Stimulated activated CD8-positive, alpha-beta memory T cell treated with anti-CD3 and anti-CD28 coated beads, Interleukin-12 subunit alpha, Interleukin-12 subunit beta, amount 100 ng/mL, for 24 hours (primary cell): Measurements from ENCODE around the gene AHCYL1.

Source experiments
- DNase-seq: peaks from one replicate; pipeline ENCODE4 v3.0.0-alpha.2; 2020; ENCODE audit errors: extremely low read depth

AHCYL1 gene

DNA sequence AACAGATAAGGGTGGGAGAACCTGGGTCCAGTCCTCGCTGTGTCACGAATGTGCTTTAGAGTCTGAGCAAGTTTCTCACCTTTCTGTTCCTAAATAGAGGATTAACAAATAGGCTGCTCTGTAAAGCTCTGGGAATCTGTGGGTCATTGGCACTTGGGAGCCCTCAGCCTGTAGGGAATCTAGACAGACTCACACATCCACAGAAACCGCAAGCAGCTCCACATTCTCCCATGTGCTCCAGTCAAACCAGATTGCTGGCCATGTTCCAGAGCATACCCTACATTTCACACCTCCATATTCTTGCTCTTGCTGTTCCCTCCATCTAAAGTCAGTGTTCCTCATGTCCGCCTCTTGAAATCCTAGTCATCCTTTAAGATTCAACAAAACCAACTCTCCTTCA, 7.8 kb upstream of the AHCYL1 start:
- DNase-seq, result no peak

- no peak for DNase-seq
Measured at GRCh38 chr1:109977225-109977624, 7.3 kb upstream of the AHCYL1 start.

DNA sequence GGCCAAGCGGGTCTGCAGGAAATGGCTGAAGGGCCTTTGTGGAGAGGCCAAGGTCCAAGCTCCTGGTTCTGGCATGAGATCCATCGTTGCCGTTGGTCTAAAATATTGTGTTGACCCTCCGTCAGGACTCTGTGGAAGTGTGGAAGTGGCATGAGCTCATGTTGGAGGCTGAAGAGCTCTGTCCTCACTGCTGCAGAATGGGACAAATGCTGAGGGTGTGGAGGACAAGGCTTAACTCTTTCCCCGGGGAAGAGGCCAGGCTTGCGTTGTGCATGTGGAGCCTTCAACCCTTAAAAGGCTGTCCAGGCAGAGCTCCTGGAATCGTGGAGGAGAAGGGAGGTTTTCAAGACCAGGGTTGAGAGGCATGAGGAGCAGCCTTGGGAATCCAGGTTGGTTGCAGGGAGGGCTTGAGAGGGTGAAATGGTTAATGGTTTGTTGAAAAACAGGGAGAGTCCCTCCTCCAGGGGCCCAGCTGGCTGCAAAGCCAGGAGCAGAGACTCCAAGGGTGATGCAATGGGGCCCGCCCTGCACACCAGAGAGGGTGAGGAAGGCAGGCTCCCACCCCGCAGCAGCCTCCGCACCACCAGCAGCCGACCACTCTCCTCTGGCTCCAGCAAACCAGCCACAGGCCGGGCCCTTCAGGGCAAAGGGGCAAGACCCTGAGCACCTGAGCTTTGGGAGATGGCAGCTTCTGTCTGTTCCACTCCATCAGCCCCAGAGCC, 6.7 kb upstream of the AHCYL1 start:
- no peak for DNase-seq

DNA sequence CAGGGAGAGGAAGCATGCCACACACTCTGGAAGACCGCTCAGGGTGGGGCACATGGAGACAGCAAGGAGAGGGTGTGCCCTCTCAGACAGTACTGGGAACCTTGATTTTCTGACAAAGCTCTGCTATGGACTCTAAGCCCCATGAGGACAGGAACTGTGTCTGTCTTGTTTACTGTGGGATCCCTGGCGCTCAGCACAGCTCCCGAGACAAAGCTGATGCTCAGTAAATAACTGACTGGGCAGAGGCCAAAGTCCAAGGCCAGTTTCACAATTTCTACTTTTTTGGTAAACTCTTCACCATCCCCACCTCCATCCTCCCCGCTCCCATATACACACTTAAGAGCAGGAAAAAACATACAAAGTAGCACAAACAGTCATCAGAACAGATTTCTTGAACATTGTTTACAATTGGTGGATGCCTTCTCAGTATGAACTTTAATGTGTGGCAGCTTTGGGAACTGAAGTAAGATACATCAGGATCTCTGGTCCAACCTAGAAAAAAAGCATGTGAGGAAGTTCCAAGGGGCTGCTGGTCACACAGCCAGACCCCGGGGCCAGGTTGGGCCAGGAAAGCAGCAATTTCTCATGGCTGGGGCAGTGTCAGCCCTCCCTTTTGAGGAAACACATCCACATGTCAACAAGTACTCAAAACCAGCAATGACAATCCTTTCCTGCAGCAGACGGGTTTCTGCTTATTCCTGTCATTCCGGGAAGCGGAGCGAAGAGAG, 5.6 kb upstream of the AHCYL1 start:
- DNase-seq, result no peak

GRCh38 chr1:109979489-109980091, 5.0 kb upstream of the AHCYL1 start:
- DNase-seq, result no peak

- no peak for DNase-seq
Measured at GRCh38 chr1:109980324-109981003, 4.1 kb upstream of the AHCYL1 start.

GRCh38 chr1:109981004-109981335, 3.6 kb upstream of the AHCYL1 start:
- no peak for DNase-seq

DNA sequence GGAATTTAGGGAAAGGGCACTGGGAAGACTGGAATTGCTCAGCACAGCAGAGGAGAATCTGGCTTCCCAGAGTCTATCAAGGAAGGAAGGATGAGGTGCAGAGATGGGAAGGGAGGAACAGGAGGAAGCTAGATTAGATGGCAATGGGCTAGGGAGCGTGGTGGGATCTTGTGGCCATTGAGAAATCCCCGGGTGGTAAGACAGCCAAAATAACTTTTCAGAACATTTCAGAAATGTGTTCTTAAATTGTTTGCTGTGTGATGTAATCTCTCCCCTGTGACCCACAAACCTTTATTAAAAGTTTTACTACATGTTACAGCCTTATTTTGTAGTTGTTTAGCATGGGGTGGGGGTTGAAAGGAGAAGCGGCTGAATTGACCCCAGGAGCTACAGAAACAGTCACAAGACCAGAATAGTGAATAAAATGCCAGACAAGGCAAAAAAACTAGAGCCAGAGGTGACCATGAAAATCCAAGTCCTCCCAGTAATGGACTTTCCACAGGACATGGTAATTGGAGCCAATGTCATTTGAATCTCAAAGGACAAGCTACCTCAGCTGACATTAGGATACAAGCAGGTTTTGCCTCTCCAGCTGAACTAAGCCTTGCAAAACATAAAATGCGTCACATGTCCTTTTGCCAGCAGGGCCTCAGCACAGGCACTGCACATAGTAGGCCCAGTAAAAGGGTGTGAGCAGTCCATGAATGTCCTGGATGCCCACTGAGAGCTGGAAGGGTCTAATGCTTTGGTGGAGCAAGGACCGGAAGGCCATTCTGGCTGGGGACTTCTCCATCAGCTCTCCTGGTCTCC, 980 bp upstream of the AHCYL1 start:
- no peak for DNase-seq

DNA sequence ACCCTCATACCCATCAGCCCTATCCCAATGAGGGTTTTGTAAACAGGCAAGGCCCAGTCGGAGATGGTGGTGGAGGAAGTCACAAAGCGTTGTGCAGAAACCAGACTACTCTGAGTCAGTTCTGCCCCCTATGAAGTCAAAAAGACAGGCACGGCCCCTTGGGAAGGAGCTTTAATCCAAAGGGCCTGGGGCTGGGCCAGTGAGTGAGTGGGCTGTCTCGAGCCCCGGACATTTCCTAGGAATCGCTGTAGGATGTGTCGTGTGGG, 442 bp upstream of the AHCYL1 start:
- DNase-seq, result no peak

DNA sequence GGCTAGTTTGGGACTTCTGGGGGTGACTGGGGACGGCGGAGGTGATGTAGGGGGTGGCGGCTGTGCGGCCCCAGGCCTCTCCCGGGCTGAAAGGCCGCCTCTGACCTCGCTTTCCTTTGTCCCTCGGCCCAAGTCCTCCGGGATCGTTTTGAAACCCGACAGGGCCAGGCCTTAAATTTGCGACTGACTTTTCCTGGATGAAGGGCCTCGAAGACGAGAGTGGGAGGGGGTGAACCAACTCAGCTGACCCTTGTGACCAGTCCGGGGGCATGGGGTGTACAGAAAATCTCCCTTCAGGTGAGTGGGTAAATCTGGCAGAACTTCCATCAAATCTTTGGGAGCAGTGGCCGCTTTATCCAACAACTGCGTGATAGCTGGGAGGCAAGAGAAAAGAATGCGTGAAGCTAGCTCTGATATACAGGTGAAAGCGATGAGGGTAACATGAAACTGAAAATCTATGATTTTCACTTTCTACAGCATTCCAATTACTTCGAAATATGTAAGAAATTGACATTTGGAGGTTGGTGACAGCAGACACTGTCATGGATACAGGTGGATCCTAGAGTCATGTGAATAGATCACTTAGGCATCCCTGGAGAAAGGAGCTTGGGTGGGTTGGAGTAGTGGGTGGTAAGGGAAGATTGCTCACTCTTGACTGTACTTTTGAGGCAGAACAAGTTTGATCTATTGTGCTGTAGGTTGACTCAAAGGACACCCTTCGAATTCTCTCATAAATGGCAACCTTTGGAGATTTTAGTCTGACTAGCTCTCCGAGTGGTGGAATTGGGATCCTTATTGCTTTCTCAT, 885 bp downstream of the AHCYL1 start:
- no peak for DNase-seq

- DNase-seq, result no peak
Measured at GRCh38 chr1:109986054-109986444, 1.5 kb downstream of the AHCYL1 start.

DNA sequence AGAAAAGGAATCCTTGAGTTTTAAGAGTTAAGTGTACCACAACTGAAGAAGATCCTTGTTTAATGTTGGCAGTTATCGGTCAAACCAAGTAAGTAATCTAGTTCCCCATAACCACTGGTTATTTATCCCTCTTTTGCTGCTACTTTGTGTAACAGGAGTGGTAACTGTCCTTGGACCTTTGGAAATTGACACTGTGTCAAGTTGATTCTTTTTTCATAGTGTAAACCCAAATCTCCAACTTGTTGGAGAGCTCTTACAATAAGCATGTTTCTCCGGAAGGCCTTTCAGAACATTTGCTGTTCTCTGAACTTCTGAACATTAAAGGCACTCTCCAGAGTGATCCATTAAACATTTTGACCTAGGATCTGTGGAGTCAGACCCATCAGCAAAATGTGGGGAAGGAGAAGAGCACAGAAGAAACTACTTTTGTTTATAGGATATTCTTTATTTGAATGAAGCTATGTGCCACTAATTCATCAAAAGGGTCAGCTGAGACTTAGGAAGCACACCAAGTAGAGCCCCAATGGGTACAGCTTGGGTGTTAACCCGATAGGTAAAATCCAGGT, 3.9 kb downstream of the AHCYL1 start:
- DNase-seq, result no peak

DNA sequence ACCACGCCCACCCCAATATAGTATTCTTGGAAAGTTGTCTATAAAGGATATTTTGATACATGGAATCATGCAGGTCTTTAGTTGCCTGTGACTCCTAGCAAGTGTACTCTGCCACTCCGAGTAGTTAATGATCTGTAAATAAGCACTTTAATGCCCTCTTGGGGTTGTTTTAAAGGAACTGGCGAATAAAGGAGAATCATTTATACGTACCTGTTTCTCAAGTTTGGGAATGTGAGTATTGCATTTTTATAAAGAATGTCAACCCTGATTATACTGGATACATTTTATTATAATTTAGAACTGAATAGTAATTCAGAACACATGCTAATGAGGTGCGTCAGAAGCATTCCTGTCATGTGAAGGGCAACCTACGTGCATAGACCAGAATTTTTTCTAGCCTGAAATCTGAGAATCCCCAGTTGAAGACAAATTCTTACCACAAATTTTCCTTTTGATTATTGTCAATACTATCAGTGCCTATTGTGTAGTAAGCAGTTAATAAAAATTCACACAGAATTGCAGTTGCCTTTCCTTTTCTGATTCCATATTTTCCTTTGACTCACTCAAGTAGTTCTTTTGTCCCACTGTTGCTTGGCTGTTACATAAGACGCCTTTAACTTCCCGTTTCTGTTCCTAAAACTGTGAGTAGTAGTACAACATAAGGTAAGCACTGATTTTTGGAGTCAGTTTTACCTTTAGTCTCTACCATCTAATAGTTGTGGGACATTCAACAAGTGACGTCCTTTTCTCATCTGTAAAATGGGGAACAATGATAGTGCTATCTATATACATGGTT, 5.1 kb downstream of the AHCYL1 start:
- no peak for DNase-seq

DNA sequence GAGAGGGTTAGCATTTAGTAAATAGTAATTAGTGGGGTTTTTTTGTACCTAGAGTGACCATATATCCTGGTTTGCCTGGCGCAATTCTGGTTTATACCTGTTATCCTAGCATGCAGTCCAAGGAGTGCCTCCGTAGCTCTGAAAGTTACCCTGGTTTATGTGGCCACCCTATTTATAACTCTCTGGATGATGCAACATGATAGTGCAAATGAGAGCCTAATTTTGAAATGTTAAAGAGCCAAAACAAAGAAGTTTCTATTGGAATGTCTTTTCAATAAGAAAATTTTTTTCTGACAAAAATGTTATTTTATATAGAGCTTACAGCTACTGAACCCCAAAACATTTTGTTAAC, 5.7 kb downstream of the AHCYL1 start:
- DNase-seq, result no peak

- DNase-seq, result no peak
Measured at GRCh38 chr1:109991400-109991925, 6.9 kb downstream of the AHCYL1 start.

DNA sequence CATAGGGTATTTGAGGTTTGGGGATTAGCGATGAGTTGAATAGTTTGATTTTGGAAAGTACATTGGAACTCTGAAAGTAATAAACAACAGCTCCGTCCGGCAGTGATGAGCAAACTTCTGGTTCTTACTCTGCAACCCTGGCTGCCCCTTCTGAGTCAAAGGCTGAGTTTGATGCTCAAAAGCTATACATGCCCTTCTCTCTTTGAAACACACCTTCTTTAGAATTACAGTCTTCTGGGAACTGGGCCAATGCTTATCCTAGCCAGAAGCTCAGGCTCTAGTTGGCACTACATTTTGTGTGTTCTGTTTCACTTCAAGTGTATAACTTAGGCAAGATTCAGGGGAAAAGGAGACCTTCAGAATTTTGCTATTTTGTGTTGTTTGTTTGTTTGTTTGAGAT, 9.3 kb downstream of the AHCYL1 start:
- DNase-seq, result no peak

DNA sequence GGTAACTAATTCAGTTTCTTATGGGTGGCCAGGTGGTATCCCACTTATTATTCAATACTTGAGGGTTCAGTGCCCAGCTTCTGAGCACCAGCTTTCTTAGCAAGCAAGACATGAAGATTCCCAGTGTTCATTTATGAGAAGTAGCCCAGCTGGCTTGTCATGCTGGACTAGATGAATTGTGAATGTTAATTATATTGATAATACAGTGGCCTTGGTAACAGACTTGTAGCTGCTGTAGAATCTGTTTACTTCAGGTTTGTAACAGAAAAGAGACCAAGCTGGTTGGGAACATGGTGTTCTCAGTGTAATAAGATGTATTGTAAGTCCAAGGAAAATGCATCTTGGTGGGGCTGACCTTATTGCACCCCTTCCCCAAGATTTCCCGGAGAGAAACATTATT, 10.1 kb downstream of the AHCYL1 start:
- DNase-seq, result no peak

DNA sequence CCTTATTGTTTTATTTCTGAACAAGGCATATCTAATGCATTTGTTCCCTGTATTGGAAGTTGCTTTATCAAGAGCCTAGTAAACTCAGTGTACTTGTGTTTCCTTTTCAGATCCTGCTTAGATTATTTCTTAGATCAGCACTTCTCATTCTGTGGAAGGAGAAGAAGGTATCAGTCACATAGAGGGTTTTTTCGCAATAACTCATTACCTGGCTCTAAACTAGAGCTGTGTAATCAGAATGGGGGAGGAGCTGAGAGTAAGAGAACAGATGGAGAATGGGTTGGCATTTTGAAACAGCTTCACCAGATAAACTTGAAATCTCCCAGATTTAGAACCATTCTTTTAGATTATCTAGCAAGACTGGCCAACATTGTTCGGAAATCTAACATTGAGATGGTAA, 11.0 kb downstream of the AHCYL1 start:
- no peak for DNase-seq

DNA sequence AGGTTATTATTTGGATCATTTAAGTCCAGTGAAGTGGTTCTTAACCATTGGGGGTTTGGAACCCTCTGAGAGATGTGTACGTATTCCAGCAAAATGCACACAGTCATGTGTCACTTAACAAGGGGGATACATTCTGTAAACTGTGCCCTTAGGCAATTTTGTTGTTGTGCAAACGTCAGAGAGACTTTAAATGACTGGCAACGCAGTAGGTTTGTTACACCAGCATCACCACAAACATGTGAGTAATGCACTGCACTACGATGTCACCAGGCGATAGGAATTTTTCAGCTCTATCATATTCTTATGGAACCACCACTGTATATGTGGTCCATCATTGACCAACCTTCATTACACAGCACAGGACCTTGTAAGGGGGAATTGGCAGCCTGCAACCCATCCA, 11.9 kb downstream of the AHCYL1 start:
- no peak for DNase-seq
